ENCODE data around the gene HBG1. TPM values are rescaled to one million over a fixed set of nuclear protein-coding genes. Genes with fewer than 3 reads are reported as not detected.

HBG1 gene
- total RNA-seq, 1 experiment from 2014 or later = not detected

GRCh38 chr11:5275369-5276110 lies 25.9 kb upstream of the HBG1 start:
- Histone ChIP-seq H3K4ac (ENCODE audit: low read depth, low read length) (no peak overlapping the region), H2AK5ac (ENCODE audit: insufficient read length, low read length) (no peak overlapping the region), H3K4me1 (ENCODE audit: insufficient read depth, low read length) (no peaks in the 10 kb centered on the region), H3T11ph (ENCODE audit: low read length) (no peak overlapping the region), H2BK120ac (ENCODE audit: low read depth, low read length, poor library complexity, severe bottlenecking) (no peak overlapping the region), H3K23ac (ENCODE audit: insufficient read length, low read depth, low read length) (no peak overlapping the region), H3K4me2 (ENCODE audit: insufficient read depth, insufficient read length, low read length) (no peak overlapping the region), H2BK12ac (ENCODE audit: insufficient read length, low read depth, low read length) (no peak overlapping the region), H2BK15ac (ENCODE audit: low read depth, low read length) (no peak overlapping the region), H3K79me2 (ENCODE audit: insufficient read depth, low read length) (no peaks in the 10 kb centered on the region), H3K9me3 (ENCODE audit: control insufficient read depth, low read depth, low read length) (no peaks in the 10 kb centered on the region), H2AFZ (ENCODE audit: low read length) (no peak overlapping the region), H3K27ac (ENCODE audit: insufficient read length, low read depth, low read length) (no peak overlapping the region), H3K18ac (ENCODE audit: insufficient read length, low read depth, low read length) (no peak overlapping the region), H3K27me3 (ENCODE audit: insufficient read depth, low read length) (no peaks in the 10 kb centered on the region), H3K23me2 (ENCODE audit: insufficient read length, low read depth, low read length, poor library complexity, severe bottlenecking) (no peaks in the 10 kb centered on the region), H3K9ac (ENCODE audit: extremely low read depth, insufficient read length, low read length) (no peak overlapping the region), H4K8ac (replicated peaks; ENCODE audit: insufficient read length, low read depth, low read length) (no peak overlapping the region), H4K20me1 (ENCODE audit: control insufficient read depth, insufficient read depth, insufficient read length) (no peaks in the 10 kb centered on the region), H3K79me1 (ENCODE audit: insufficient read depth, low read depth, low read length, poor library complexity, severe bottlenecking) (no peaks in the 10 kb centered on the region), H2BK20ac (ENCODE audit: low read depth, low read length, poor library complexity, severe bottlenecking) (no peak overlapping the region), H3K56ac (ENCODE audit: insufficient read length, low read depth, low read length) (no peak overlapping the region), H4K5ac (ENCODE audit: insufficient read length, low read depth, low read length) (no peak overlapping the region), H4K91ac (ENCODE audit: insufficient read length, low read depth, low read length) (no peak overlapping the region), H3K14ac (ENCODE audit: insufficient read depth, low read length) (no peak overlapping the region), H2BK5ac (ENCODE audit: insufficient read length, low read length) (no peak overlapping the region)
- no peaks in the 10 kb centered on the region for H3K9me3 Mint-ChIP-seq
- H3K27me3 Mint-ChIP-seq (ENCODE audit: low read depth) = no peaks in the 10 kb centered on the region
- WGBS (ENCODE audit: extremely low coverage, insufficient read length, low lambda C conversion rate) = no CpG with 5 or more reads among the region's 6 CpGs
- H3K36me3 Mint-ChIP-seq (ENCODE audit: insufficient read depth in 1 of 3, low read depth in 3 of 3) = no peaks in the 10 kb centered on the region
- DNase-seq = no peak
- H3K4me3 Mint-ChIP-seq = no peak overlapping the region
- H3K27ac Mint-ChIP-seq = no peak overlapping the region
- peaks cover 6 to 10% of the 10 kb centered on the region in 2 experiments for H3K4me1 Mint-ChIP-seq
- TF ChIP-seq, protein P1, sequence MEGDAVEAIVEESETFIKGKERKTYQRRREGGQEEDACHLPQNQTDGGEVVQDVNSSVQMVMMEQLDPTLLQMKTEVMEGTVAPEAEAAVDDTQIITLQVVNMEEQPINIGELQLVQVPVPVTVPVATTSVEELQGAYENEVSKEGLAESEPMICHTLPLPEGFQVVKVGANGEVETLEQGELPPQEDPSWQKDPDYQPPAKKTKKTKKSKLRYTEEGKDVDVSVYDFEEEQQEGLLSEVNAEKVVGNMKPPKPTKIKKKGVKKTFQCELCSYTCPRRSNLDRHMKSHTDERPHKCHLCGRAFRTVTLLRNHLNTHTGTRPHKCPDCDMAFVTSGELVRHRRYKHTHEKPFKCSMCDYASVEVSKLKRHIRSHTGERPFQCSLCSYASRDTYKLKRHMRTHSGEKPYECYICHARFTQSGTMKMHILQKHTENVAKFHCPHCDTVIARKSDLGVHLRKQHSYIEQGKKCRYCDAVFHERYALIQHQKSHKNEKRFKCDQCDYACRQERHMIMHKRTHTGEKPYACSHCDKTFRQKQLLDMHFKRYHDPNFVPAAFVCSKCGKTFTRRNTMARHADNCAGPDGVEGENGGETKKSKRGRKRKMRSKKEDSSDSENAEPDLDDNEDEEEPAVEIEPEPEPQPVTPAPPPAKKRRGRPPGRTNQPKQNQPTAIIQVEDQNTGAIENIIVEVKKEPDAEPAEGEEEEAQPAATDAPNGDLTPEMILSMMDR (conservative IDR thresholded peaks at IDR 0.05) = no peak
